Measurements from ENCODE around the gene TNFSF13.

GRCh38 chr17:7577327-7578199 lies 19.0 kb downstream of the TNFSF13 start:
- TF ChIP-seq CTCF (IDR thresholded peaks at IDR 0.05) (no peak), POLR2A (IDR thresholded peaks at IDR 0.05) (no peak)

Measured in uterus (tissue), 2 donors.